GM12878 (cell line): Measurements from ENCODE around the gene CT55.
"Not testable (repeated sequence)": the region's sequence is repeated elsewhere in the genome, so short reads cannot be mapped to it uniquely, and the experiment has no call there.

Experiments
- EZH2 ChIP-seq: IDR thresholded peaks from 2 replicates; pipeline ENCODE4 v1.6.1; 2012; ENCODE audit warnings: low read depth, mild to moderate bottlenecking, control low read depth, inconsistent platforms, low read length, borderline replicate concordance; ENCODE audit not compliant: control insufficient read depth
- POLR2A ChIP-seq: IDR thresholded peaks from 2 replicates; pipeline ENCODE4 v1.6.1; 2011; ENCODE audit warnings: low read depth, mild to moderate bottlenecking, low read length
- SUZ12 ChIP-seq: fragments of 200-600 bp; sonication (generic); IDR thresholded peaks from one replicate; pipeline ENCODE4 v1.6.1; 2018; ENCODE audit warnings: antibody characterized with exemption, mild to moderate bottlenecking; ENCODE audit not compliant: unreplicated experiment
- TF ChIP-seq, protein P1 (sequence below): fragments of 450-650 bp; IDR thresholded peaks from 2 replicates; pipeline ENCODE4 v1.6.1; 2016; ENCODE audit warnings: mild to moderate bottlenecking

GRCh38 chrX:135120056-135120576 lies 51.1 kb downstream of the CT55 start, which contains the start of gene ETDB:
- TF ChIP-seq EZH2, POLR2A, SUZ12: not testable (repeated sequence)
- TF ChIP-seq, protein P1, sequence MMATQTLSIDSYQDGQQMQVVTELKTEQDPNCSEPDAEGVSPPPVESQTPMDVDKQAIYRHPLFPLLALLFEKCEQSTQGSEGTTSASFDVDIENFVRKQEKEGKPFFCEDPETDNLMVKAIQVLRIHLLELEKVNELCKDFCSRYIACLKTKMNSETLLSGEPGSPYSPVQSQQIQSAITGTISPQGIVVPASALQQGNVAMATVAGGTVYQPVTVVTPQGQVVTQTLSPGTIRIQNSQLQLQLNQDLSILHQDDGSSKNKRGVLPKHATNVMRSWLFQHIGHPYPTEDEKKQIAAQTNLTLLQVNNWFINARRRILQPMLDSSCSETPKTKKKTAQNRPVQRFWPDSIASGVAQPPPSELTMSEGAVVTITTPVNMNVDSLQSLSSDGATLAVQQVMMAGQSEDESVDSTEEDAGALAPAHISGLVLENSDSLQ: not testable (repeated sequence)
